ENCODE results near the gene DMRTB1. TPM values are rescaled to one million over a fixed set of nuclear protein-coding genes. Genes with fewer than 3 reads are reported as not detected.

The DMRTB1 gene
- total RNA-seq, 1 donor from 2014 or later = not detected

DNA sequence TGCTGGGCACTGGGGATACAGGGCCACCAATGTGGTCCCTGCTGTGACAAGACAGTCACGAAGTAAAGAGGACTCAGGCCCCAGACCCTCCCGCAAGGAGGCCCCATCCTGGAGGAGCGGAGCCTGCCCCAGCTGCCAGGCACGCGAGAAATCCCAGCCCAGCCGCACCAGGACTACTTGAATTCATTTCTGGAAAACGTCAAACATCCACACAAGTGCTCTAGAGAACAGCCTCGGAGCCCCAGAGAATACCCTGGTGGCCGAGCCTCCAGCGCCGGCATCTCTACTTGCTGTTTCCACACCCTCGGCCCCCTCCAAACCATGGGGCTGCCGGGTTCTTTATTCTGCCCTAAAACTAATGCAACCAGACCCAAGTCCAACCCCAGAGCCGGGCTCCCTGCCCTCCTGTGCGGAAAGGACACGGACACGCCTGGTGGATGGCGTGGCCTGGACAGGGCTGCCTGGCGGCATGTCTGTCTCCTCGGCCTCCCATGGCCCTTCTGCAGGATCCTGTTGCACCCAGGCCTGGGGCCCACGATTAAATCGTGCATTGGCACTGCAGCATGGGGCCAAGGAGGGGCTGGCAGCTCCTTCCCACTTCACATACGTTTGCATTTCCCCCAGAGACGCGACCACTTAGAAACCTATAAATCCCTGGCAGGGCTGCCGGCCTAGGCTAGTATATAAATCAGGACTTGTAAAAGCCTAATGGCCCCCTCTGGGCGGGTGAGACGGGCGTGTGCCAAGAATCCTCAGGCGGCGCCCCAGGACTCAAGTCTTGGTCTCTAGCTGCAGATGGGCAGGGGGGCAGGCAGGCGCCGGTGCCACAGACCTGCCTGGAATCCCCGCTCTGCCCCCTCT lies 41.2 kb downstream of the DMRTB1 start:
- H3K4me3 ChIP-seq (ENCODE audit: low read depth, low read length) = no peak overlapping the region
- TF ChIP-seq, protein P1, sequence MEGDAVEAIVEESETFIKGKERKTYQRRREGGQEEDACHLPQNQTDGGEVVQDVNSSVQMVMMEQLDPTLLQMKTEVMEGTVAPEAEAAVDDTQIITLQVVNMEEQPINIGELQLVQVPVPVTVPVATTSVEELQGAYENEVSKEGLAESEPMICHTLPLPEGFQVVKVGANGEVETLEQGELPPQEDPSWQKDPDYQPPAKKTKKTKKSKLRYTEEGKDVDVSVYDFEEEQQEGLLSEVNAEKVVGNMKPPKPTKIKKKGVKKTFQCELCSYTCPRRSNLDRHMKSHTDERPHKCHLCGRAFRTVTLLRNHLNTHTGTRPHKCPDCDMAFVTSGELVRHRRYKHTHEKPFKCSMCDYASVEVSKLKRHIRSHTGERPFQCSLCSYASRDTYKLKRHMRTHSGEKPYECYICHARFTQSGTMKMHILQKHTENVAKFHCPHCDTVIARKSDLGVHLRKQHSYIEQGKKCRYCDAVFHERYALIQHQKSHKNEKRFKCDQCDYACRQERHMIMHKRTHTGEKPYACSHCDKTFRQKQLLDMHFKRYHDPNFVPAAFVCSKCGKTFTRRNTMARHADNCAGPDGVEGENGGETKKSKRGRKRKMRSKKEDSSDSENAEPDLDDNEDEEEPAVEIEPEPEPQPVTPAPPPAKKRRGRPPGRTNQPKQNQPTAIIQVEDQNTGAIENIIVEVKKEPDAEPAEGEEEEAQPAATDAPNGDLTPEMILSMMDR (conservative IDR thresholded peaks at IDR 0.05; ENCODE audit: low read depth, low read length) = no peak
- DNase-seq (ENCODE audit: low read depth) = no peak

DNA sequence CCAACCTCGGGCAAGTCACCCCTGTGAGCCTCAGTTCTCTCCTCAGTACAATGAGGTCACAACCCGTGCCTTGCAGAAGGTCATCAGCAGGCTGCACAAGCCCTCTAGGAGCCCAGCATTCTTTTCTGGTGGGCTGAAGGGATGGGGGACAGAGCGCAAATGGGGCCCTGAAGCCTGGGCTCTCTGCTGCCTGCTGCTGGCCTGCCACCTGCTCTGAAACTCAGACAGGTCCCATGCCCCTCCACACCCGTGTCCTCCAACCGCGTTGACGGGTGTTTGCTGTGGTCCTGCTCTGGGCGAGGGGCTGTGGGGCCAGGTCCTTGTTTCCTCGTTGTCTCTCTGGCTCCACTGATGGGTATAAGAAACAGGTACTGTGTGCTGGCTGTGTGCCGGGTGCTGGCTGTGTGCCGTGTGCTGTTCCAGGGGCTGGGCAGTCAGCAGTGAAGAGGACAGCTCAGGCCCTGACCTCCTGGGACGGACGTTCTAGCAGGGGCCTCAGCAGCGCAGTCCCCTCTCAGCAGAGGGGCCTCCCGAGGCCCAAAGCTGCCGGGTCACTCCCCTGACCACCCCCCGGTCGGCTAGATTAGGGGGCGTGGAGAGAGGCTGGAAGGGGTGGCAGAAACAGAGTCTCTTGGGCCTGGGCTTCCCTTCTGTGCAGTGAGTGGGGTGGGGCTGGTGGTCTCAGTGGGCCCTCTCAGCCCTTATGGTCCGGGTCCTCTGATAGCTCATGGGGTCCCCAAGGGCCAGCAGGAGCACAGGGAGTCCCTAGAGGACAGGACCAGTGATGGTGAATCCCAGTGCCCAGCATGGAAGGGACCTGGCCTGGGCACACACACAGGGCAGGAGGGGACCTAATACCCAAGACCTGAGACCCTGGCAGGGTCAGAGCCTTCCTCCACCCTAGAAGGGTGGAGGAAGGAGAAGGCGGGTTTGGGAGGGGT lies 42.1 kb downstream of the DMRTB1 start:
- H3K4me3 ChIP-seq (ENCODE audit: low read depth, low read length) = no peak overlapping the region
- TF ChIP-seq, protein P1 (conservative IDR thresholded peaks at IDR 0.05; ENCODE audit: low read depth, low read length) = peak; percentile 16
- DNase-seq (ENCODE audit: low read depth) = no peak

DNA sequence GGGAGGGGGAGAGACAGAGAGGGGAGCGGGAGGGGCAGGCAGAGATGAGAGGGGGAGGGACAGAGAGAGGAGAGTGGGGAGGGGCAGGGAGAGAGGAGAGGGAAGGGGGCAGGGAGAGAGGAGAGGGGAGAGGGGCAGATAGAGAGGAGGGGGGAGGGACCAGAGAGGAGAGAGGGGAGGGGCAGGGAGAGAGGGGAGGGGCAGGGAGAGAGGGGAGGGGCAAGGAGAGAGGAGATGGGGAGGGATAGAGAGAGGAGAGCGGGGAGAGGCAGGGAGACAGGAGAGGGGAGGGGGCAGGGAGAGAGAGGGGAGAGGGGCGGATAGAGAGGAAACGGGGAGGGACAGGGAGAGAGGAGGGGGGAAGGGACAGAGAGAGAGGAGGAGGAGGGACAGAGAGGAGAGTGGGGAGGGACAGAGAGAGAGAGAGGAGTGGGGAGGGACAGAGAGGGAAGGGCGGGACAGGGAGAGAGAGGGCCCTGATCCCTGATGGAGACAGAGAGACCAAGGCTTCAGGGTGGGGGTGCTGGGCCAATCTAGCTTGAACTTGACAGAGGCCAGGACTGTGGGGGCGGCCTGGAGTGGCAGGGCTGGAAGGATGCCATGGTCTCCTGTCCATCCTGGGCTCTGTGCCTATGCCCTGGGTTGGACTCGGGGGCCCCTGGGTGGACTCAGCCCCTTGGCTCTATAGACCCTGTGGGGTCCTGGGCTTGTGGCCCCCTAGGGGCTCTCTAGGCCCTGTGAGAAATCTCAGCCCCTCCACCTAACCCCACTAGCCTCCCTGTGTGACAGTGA lies 43.6 kb downstream of the DMRTB1 start:
- no peak for DNase-seq (ENCODE audit: low read depth)
- no peak overlapping the region for H3K4me3 ChIP-seq (ENCODE audit: low read depth, low read length)
- TF ChIP-seq, protein P1 (conservative IDR thresholded peaks at IDR 0.05; ENCODE audit: low read depth, low read length) = no peak

DNA sequence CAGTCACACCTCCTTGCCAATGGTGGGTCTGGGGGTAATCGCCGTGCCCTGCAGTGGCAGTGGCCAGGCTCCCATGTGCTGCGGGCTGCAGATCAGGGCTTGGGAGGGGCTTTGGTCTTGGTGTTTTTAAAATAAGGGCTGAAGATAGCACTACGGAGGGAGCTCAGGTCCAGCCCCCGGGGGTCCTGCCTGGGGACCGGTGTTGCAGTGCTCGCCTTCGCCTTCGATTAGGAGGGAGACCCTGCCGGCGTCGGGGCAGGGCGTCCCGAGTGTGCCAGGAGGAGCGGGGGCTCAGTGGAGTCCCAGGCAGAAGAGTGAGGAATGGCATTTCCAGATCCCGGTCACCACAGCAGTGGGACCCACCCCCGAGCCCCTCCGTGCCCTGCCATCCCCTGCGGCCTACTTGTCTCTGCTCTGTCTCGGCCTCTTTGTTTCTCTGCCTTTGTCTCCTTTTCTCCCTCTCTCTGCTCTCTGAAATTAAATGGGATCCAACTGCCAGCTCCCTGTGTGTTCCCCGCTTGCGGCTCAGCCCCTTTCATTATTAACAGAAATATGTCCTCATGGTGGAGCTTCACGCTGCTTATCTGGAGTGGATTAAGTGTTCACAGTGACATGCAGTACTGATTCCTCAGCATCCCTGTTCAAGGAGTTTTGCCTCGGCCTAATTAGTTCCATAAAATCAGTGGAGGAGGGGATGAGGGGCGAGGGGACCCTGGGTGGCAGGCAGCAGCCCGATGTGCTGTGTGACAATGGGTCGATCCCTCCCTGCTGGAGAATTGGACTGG lies 44.4 kb downstream of the DMRTB1 start:
- no peak for DNase-seq (ENCODE audit: low read depth)
- TF ChIP-seq, protein P1 (conservative IDR thresholded peaks at IDR 0.05; ENCODE audit: low read depth, low read length) = no peak

DNA sequence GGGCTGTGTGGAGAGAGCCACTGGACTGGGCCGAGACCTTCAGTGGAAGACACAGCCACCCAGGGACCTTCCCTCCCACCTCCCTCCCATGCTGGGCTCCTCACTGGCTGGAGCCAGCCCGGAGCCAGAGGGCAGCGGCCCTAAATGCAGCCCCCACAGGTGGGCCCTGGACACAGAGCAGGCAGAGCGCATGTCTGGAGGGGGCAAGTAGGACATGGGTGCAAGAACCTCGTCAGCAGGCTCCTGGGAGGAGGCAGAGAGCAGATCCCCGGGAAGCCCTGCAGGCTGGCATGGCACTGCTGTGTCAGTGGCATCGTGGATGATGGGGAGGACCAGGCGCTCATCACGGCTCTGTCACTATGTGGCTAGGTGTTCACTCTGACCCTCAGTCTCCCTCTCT lies 45.7 kb downstream of the DMRTB1 start:
- TF ChIP-seq, protein P1 (conservative IDR thresholded peaks at IDR 0.05; ENCODE audit: low read depth, low read length) = no peak
- DNase-seq (ENCODE audit: low read depth) = no peak
- no peak overlapping the region for H3K4me3 ChIP-seq (ENCODE audit: low read depth, low read length)

More for the DNA sequence above, 44.4 kb downstream of the DMRTB1 start:
- H3K4me3 ChIP-seq (ENCODE audit: low read depth, low read length) = no peak overlapping the region

DNA sequence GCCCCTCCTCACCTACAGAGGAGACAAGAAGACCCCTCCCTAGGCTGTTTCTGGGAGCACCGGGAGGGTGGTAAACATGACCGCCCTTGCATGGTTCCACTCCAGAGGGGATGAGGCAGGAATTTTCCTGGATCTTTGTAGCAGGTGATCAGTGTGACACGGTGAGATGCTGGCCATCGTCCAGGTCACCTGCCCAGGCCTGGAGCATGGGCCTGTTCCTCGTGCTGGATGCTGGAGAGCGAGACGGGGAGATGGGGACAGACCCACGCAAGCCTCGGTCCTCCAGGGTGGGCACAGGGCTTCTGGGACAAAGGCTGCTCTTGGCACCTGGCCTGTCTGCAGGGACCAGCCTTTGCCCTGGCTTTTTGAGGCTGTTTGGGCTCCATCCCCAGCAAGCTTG lies 46.2 kb downstream of the DMRTB1 start:
- TF ChIP-seq, protein P1 (conservative IDR thresholded peaks at IDR 0.05; ENCODE audit: low read depth, low read length) = no peak
- no peak for DNase-seq (ENCODE audit: low read depth)
- H3K4me3 ChIP-seq (ENCODE audit: low read depth, low read length) = no peak overlapping the region

Data from epithelial cell of proximal tubule (primary cell).